ELR (cell line): ENCODE results near the gene CHN1.

Source experiments
- DNase-seq: peaks from one replicate; pipeline ENCODE4 v3.0.0-alpha.2; 2015; ENCODE audit warnings: low read depth

The CHN1 gene

DNA sequence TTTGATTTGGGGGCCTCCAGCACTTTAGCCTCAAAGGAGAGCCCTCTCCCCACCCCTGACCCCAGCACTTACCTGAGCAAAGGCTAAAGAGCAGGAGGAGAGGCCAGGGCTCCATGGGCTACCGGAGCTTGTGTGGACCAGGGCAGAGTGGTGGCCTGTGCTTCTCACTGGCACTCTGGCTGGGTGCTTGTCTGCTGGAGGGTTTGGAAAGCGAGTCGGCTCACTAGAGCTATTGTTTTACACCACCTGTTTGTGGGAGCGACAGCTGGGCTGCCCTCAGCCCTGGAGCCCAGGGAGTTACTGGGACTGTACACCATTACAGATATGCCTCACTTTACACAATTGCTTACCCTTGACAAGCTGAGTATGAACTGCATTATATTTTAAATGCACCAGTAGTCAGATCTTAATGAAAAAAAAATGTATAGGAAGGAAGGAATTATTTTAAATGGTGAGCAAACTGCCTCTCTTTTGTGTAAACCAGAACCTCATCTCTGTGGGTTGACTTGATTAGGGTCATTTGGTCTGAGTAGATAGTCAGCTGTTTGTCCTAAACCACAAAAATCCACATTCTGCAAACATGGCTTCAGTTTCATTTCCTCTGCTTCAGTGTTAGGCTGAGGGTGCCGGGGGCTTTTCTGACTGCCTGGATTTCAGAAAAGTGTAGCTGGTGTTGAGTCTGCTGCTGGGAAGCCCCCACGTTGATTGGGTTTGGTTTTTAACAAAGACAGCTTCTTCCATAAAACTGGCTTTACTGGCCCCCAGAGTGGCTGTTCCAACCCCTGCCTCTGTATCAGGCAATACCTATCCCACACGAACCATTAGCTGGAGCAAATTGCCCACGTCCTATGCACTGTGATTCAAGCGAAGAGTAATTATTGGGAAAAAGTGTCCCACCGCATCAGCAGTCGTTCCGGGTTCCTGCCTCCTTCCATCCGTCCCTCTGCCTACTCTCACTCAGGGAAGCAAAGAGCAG, 240.6 kb downstream of the CHN1 start, which contains the start of gene CHRNA1:
CHRNA1 (minus strand) TSS at position 193 of the 976 bp plus-strand sequence; CDS start at position 115, 78 bp downstream.
- peak; percentile 39 for DNase-seq

DNA sequence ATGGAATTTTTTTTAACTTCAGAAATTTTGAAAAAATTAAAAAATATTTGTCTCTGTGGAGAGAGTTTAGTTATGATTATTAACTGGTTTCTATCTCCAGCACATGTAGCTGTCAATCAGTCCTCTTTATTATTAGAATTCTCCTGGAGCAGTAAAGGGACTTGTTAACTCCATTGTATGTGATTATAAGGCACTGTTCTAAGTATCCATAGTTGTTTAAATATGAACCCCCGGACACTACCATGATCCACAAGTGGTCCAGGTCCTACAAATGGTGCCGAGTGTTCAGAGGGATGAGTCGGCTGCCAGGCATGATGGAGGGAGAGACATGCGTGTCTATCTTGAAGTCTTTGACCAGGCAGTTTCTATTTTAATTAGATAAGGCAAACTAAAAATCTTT, 241.4 kb downstream of the CHN1 start:
- peak; percentile 30 for DNase-seq

DNA sequence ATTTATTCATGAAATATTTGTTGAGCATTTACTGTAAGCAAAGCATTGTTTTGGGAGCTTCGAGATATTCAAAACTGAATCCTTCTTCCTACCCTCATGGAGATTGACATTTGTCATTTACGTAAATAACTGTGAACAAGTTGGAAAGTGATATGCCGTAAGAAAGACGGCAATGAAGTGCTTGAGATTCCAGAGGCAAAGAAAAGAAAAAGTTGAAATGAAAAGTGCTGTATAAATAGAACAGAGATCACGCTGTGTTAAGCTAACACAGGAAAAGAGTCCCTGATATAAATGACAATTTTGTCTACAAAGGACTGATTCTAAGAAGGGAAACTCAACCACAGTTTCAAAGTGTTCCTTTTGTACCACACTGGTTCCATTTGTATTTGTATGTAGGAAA, 242.7 kb downstream of the CHN1 start:
- DNase-seq, result no peak

DNA sequence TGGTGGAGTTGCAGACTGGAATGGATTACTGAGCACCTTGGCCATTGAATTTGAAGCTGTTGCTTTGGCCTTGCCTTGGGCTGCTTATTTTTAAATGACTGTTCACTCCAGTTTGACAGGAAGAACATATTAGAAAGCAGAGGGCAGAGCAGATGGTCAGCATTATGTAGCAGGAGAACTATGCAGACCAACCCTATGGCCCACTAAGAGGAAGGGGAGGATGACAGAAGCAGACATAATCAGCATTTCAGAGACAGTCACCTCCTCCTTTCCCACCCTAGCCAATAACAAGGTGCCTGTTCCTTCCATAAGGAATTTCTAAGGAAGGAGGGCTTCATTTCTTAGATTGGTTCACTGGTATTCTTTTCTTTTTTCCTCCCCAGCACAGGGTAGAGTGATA, 243.3 kb downstream of the CHN1 start:
- DNase-seq, result no peak

DNA sequence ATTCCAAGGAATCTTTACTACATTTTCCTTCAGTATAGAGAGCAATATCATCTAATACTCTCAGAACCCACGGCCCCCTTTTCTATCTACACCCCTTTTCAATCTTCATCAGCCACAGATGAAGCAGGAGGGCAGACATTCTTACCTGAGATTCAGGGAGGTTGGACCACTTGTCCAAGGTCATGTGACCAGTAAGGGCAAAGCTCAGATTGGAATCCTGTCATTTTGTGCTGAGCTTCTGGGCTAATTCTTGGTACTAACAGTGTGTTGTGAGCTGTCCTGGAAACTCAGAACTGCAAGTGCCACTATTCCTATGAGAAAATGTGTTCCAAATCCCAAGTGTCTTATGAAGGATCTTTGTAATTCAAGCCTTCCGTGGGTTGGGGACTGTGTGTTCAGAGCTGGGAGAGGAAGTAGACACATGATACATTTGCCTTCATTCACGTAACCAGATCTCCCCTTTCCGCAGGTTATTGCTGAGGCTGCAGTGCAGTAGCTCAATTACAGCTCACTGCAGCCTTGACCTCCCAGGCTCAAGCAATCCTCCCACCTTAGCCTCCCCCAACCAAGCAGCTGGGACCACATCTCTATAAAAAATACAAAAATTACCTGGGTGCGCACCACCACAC, 244.2 kb downstream of the CHN1 start:
- DNase-seq, result no peak

DNA sequence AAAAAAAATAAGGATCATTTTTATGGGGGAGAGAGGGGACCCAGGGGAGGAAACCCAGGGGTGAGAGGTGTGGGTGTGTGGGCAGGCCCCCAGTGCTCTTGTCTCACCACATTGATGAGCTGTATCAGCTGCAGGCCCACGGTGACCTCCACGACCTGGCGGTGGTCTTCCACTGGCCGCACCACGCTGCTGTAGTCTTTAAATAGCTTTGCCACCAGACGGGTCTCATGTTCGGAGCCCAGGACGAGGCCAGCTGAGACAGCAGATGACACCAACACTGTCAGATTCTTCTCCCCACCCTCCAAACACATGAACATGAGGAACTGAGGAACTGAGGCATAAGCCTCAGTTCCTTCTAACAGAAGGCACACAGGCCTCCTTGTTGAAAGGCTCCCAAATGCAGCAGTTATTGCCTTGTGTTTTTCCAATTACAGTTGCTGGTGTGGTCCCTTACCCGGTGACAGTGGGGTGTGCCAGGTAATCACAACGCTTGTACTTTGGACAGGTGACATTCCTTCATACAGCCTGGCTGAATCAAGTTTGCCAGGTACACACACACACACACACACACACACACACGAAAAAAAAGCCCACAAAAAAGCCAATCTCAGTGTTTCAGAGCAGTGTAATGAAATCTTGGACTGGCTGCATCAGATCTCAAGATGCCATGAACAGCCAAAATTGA, 245.7 kb downstream of the CHN1 start:
- DNase-seq, result no peak

DNA sequence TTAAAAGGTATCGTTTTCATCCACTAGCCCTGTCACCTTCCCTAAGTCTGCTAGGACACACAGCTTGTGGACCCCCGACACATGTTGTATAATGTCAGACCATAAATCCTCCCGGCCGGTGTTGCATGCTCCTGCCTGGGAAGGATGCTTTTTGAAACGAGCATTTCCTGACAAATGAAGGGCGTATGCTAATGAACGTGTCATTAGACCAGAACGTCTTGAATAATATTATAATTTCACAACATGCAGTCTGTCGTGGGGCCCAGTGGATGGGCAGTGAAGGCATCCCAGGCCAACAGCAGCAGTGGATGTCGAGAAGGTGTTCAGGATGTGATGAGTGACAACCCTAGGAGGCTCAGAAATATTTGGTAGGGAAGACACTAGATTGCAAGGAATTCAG, 248.4 kb downstream of the CHN1 start:
- no peak for DNase-seq

DNA sequence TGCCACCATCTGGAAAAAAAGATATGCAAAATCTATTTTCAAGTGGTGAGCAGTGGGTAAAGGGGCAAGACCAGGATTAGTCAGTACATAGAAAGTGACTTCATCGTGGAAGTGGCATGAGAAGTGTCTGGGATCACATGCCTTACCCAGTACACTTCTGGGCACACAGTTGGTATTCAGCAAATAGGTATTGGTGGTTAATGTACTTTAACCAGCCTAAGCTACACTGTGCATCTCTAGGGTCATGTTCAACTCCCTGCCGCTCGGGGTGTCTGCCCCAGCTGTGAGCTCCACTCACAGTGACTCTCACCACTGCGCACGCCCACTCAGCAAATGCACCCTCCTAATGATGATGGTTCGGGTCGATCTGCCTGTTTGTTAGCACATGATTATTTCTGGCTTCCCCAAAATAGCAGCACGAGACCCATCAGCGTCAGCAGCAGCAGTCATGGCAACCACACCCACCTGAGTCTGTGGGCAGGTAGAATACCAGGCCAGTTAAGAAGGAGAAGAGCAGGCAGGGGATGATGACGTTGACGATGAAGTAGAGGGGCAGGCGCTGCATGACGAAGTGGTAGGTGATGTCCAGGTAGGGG, 252.0 kb downstream of the CHN1 start:
- DNase-seq, result no peak

DNA sequence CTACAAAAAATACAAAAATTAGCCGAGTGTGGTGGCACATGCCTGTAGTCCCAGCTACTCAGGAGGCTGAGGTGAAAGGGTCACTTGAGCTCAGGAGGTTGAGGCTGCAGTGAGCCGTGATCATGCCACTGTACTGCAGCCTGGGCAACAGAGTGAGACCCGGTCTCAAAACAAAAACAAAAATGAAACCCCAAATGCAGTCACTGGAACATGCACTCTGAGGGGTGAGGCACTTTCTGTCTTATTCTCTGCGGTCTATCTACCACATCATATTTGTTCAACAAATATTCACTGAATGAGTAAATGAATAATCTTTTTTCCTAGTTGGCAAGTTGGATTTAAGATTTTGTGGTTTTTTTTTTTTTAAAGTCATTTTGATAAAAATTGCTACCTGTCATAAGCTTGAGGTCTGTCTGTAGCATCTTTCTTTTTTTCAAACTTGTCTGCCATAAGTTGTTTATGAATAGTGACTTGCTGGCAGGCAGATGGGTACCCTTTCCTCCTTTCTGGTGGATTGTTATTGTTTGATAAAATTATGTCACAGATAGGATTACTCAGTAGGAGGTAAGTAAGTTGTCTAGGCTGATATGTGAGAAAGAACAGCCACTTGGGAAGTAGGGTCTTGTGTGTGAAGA, 252.7 kb downstream of the CHN1 start:
- DNase-seq, result no peak

DNA sequence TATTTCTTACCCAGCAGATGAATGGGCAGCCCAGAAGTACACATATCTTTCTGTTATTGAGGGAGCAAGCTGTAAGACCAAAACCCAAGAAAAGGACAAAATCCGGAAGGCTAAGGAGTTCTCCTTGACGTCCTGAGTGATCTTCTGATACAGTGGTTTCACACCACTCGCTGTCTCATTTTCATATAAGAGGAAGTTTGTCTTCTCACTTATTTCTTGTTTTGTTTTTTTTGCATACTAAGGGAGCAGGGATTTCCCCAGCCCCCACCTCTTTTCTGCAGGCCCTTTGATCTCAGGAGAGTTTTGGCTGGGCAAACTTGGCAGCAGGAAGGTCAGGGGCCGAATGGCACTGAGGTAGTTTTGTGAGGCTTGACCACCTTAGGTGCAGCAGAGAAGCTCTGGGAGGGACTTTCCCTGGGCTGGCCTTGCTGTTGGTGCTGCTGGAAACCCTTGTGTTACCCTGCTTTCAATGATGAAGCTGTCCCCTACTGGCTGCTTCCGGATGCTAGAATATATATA, 254.2 kb downstream of the CHN1 start:
- DNase-seq, result no peak

DNA sequence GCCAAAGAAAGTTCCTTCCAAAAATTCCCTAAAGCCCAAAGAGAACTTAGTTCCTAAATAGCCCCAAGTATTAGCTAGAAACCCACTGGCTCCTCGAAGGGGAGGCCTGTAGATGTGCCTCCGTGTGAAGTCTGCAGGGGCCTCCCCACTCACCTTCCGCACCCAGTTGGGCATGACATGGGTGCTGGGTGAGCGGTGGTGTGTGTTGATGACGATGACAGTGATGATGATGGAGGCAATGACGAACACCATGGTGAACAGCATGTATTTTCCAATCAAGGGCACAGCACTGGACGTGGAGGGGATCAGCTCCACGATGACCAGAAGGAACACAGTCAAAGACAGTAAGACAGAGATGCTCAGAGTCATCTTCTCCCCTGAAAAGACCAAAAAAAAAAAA, 255.4 kb downstream of the CHN1 start:
- DNase-seq, result no peak

DNA sequence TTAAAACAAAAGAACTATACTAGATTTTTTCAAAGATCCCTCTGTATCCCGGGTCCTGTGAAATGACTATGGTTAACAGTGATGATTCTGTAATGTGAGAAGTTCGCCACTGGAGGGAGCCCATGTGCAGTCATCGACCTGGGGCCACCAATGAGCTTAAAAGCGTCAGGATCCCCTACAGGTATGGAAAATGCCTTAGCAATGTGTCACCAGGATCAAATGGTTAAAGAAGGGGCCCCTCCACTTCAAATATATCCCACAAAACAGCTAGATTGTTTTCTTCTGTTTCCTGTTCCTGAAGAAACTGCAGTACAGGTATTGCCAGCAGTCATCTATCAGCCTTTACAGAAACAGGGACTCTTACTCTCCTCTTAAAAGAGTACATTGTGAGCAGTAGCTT, 256.2 kb downstream of the CHN1 start:
- DNase-seq, result peak; percentile 65
